Sigmoid colon (tissue), 7 donors: Measurements from ENCODE around the gene GBA2. TPM values are rescaled to one million over a fixed set of nuclear protein-coding genes. Genes with fewer than 3 reads are reported as not detected.
A peak's percentile ranks its signal among the peaks of the same experiment; 100 is the strongest.

ENCODE experiments used
- DNase-seq: peaks from one replicate; pipeline ENCODE4 v3.0.0-alpha.2; 2019
- H3K27ac ChIP-seq, 4 donors: fragments of 200-600 bp; sonication (generic); one replicate each; pipeline ENCODE4 v1.5.1; 2016 to 2019; ENCODE audit warnings: mild to moderate bottlenecking in 1 of 4
- H3K27me3 ChIP-seq, 3 donors: fragments of 200-600 bp; sonication (generic); one replicate each; pipeline ENCODE4 v1.5.1; 2019; ENCODE audit warnings: mild to moderate bottlenecking in 1 of 3
- H3K36me3 ChIP-seq, 4 donors: fragments of 200-600 bp; sonication (generic); one replicate each; pipeline ENCODE4 v1.5.1; 2016 to 2019
- H3K4me1 ChIP-seq, 4 donors: fragments of 200-600 bp; sonication (generic); one replicate each; pipeline ENCODE4 v1.5.1; 2017 to 2019
- H3K4me3 ChIP-seq, 4 donors: fragments of 200-600 bp; sonication (generic); one replicate each; pipeline ENCODE4 v1.5.1; 2017 to 2019; ENCODE audit warnings: mild to moderate bottlenecking in 2 of 4, moderate library complexity in 1 of 4
- H3K9me3 ChIP-seq, 4 donors: fragments of 200-600 bp in 3 of 4; sonication (generic) in 3 of 4; one replicate each; pipeline versions ENCODE4 v1.5.1 to v1.6.1; 2013 to 2019
- CTCF ChIP-seq, 4 experiments: fragments of 450-650 bp in 3 of 4; fragments of 200-600 bp in 1 of 4; IDR thresholded peaks; one replicate each; pipeline ENCODE4 v1.5.1; 2016 to 2019; ENCODE audit warnings: antibody characterized with exemption in 4 of 4, mild to moderate bottlenecking in 3 of 4, moderate library complexity in 2 of 4
- EP300 ChIP-seq, 4 donors: sonication (generic); formaldehyde crosslinking; IDR thresholded peaks; one replicate each; pipeline ENCODE4 v1.6.1; 2017; ENCODE audit warnings: antibody characterized with exemption in 4 of 4
- POLR2A ChIP-seq, 2 donors: fragments of 450-650 bp; IDR thresholded peaks; one replicate each; pipeline ENCODE4 v1.6.1; 2016; ENCODE audit warnings: antibody characterized with exemption in 2 of 2, mild to moderate bottlenecking in 2 of 2, moderate library complexity in 2 of 2
- POLR2AphosphoS5 ChIP-seq, 4 donors: sonication (generic); formaldehyde crosslinking; IDR thresholded peaks; one replicate each; pipeline ENCODE4 v1.6.1; 2017; ENCODE audit warnings: antibody characterized with exemption in 4 of 4
- WGBS, 2 donors: extraction: QIAGEN DNeasy Blood & Tissue Kit; methylation state at CpG; one replicate each; pipeline ENCODE4 v1.1.7; 2013; 5-methylcytosine and 5-hydroxymethylcytosine counted together
- intact Hi-C: fragments of 100-400 bp; cut with DNase I; formaldehyde crosslinking; loops from one replicate; pipeline ENCODE4 v1.15.1; 2023
- polyA plus RNA-seq, 3 donors: library from polyadenylated mRNA; stranded (reverse); fragments of 200-250 nt; gene quantifications; one replicate each; pipeline ENCODE4 v1.2.3, GENCODE V29; 2013
- total RNA-seq, 4 donors: library from RNA; depleted of rRNA; stranded (reverse); fragments of >200 nt; gene quantifications; one replicate each; pipeline ENCODE4 v1.1.0, GENCODE V29; 2016
- donor health status: healthy with polysubstance abuse.
- donor health status: Bipolar disorder and iron deficiency.
- donor health status: healthy.

The GBA2 gene
- total RNA-seq (10 to 100 TPM; 45.9 to 91.7 (median 64.8) TPM), polyA plus RNA-seq (10 to 100 TPM; 34.8 to 88.5 (median 58.5) TPM)

GRCh38 chr9:35748858-35749514 lies at the start of gene GBA2, which contains the start of gene RGP1:
GBA2 (minus strand) TSS chr9:35749228; CDS start chr9:35748704, 524 bp downstream.
RGP1 (plus strand) TSS chr9:35749287; CDS start chr9:35749756, 469 bp downstream.
- intact Hi-C loops = loop anchor here (5.0 to 10.0 kb wide), 4 partner anchors 63 to 1084 kb away; partner anchors contain the start of genes CCL27 and SPAG8
- H3K9me3 ChIP-seq = no peaks in the 10 kb centered on the region
- peak within 1 kb of the TSS; percentile 87 to 97 (median 89) for H3K4me3 ChIP-seq
- H3K27ac ChIP-seq = peak within 1 kb of the TSS; percentile 90 to 97 (median 92)
- DNase-seq = peak; percentile 92
- WGBS, 2 donors = 0% methylated on average over 69 of the region's 69 CpGs
- H3K36me3 ChIP-seq = peaks cover 18 to 50% (median 41%) of the 10 kb centered on the region in 4 donors
- no peaks in the 10 kb centered on the region for H3K27me3 ChIP-seq
- peak; percentile 61 to 89 (median 84) for TF ChIP-seq POLR2AphosphoS5 (IDR thresholded peaks at IDR 0.05)
- peak; percentile 34 to 62 for TF ChIP-seq POLR2A (IDR thresholded peaks at IDR 0.05)
- TF ChIP-seq EP300 (IDR thresholded peaks at IDR 0.05) = no peak
- peaks cover 0 to 58% (median 56%) of the 10 kb centered on the region in 4 donors for H3K4me1 ChIP-seq

GRCh38 chr9:35797311-35798109 lies 48.5 kb upstream of the GBA2 start:
- H3K9me3 ChIP-seq = no peaks in the 10 kb centered on the region
- H3K4me3 ChIP-seq = no peak overlapping the region
- peaks cover 0 to 35% (median 10%) of the 10 kb centered on the region in 4 donors for H3K36me3 ChIP-seq
- no peaks in the 10 kb centered on the region for H3K27me3 ChIP-seq
- H3K27ac ChIP-seq = no peak overlapping the region
- H3K4me1 ChIP-seq = peaks cover 0 to 34% (median 26%) of the 10 kb centered on the region in 4 donors
- no peak for DNase-seq
- 93% methylated on average over 6 of the region's 6 CpGs for WGBS, 2 donors
- no peak for TF ChIP-seq POLR2AphosphoS5 (IDR thresholded peaks at IDR 0.05)
- TF ChIP-seq CTCF (IDR thresholded peaks at IDR 0.05) = no peak
- TF ChIP-seq EP300 (IDR thresholded peaks at IDR 0.05) = no peak
- TF ChIP-seq POLR2A (IDR thresholded peaks at IDR 0.05) = no peak
- intact Hi-C loops = no loop called here

GRCh38 chr9:35795695-35796094 lies 46.7 kb upstream of the GBA2 start:
- H3K9me3 ChIP-seq = no peaks in the 10 kb centered on the region
- no peak for DNase-seq
- H3K36me3 ChIP-seq = peaks cover 0 to 17% (median 0%) of the 10 kb centered on the region in 4 donors
- intact Hi-C loops = no loop called here
- H3K27me3 ChIP-seq = no peaks in the 10 kb centered on the region
- no peak for TF ChIP-seq POLR2A (IDR thresholded peaks at IDR 0.05)
- TF ChIP-seq EP300 (IDR thresholded peaks at IDR 0.05) = no peak
- TF ChIP-seq CTCF (IDR thresholded peaks at IDR 0.05) = no peak
- TF ChIP-seq POLR2AphosphoS5 (IDR thresholded peaks at IDR 0.05) = no peak
- H3K4me3 ChIP-seq = no peak overlapping the region
- peaks cover 0 to 46% (median 39%) of the 10 kb centered on the region in 4 donors for H3K4me1 ChIP-seq
- H3K27ac ChIP-seq = no peak overlapping the region

- H3K4me1 ChIP-seq = peaks cover 0 to 53% (median 43%) of the 10 kb centered on the region in 4 donors
- H3K36me3 ChIP-seq = no peaks in the 10 kb centered on the region
- peak overlapping the region in 3 of 4 donors; percentile 25 to 82 (median 79) for H3K27ac ChIP-seq
- WGBS, 2 donors = 74 to 94% methylated on average over 2 of the region's 2 CpGs
- H3K9me3 ChIP-seq = no peaks in the 10 kb centered on the region
- DNase-seq = no peak
- TF ChIP-seq POLR2AphosphoS5 (IDR thresholded peaks at IDR 0.05) = no peak
- TF ChIP-seq EP300 (IDR thresholded peaks at IDR 0.05) = no peak
- no peak for TF ChIP-seq CTCF (IDR thresholded peaks at IDR 0.05)
- no peak for TF ChIP-seq POLR2A (IDR thresholded peaks at IDR 0.05)
- no peaks in the 10 kb centered on the region for H3K27me3 ChIP-seq
- intact Hi-C loops = loop anchor here (5.0 kb wide), 1 partner anchor 154 kb away; no protein-coding TSS in a partner anchor
- H3K4me3 ChIP-seq = peak overlapping the region in 1 of 4 donors; percentile 70
These were observed 44.4 kb upstream of the GBA2 start for GRCh38 chr9:35793461-35793860.
